ENCODE data around the gene ELAVL3.

Gene ELAVL3

GRCh38 chr19:11405846-11406643, 74.8 kb downstream of the ELAVL3 start:
- DNase-seq, result no peak

- no peak for DNase-seq
Measured at GRCh38 chr19:11404588-11405222, 76.1 kb downstream of the ELAVL3 start.

GRCh38 chr19:11401808-11402543, 78.9 kb downstream of the ELAVL3 start:
- DNase-seq, result no peak

All from NCI-H1048 (cell line).